DOHH2 (cell line): Measurements from ENCODE around the gene TSPAN8.

Experiments used
- CTCF ChIP-seq: fragments of 200-600 bp; sonication (generic); IDR thresholded peaks from one replicate; pipeline ENCODE4 v1.5.1; 2014; ENCODE audit warnings: antibody characterized with exemption, mild to moderate bottlenecking, low read depth, low read length; ENCODE audit not compliant: poor library complexity, severe bottlenecking
- EZH2phosphoT487 ChIP-seq: fragments of 200-600 bp; sonication (generic); IDR thresholded peaks from 2 replicates; pipeline ENCODE4 v1.6.1; 2017; ENCODE audit warnings: borderline replicate concordance, mild to moderate bottlenecking, antibody characterized with exemption, low read length, moderate library complexity, mixed read lengths

- TF ChIP-seq CTCF, result no peak
- no peak for TF ChIP-seq EZH2phosphoT487
Measured at GRCh38 chr12:71128191-71128788, 29.5 kb downstream of the TSPAN8 start.
